HG02885 (cell line): Measurements from ENCODE around the gene DDX25.

Experiments
- ATAC-seq: cut with Tn5 transposase; IDR thresholded peaks from one replicate; pipeline ENCODE4 v1.9.1; 2021; ENCODE audit warnings: mild to moderate bottlenecking; ENCODE audit not compliant: unreplicated experiment, poor library complexity

Gene DDX25

GRCh38 chr11:125967515-125967914, 63.2 kb downstream of the DDX25 start:
- ATAC-seq: no peak

- no peak for ATAC-seq
Observed at GRCh38 chr11:125968354-125968753, 64.0 kb downstream of the DDX25 start.

GRCh38 chr11:125971618-125972017, 67.3 kb downstream of the DDX25 start:
- no peak for ATAC-seq

GRCh38 chr11:125974284-125974683, 70.0 kb downstream of the DDX25 start:
- ATAC-seq: no peak

- no peak for ATAC-seq
Observed at GRCh38 chr11:125975634-125976033, 71.3 kb downstream of the DDX25 start.

- no peak for ATAC-seq
Observed at GRCh38 chr11:125976156-125976555, 71.8 kb downstream of the DDX25 start.

GRCh38 chr11:125977333-125977732, 73.0 kb downstream of the DDX25 start:
- no peak for ATAC-seq

- ATAC-seq: no peak
Observed at GRCh38 chr11:125978181-125978716, 73.9 kb downstream of the DDX25 start.
